Activated CD4-positive, alpha-beta T cell treated with anti-CD3 and anti-CD28 coated beads, Interleukin-2, amount 10 ng/mL, durations not matched to agents 7 days and 5 days (primary cell): ENCODE data around the gene CYP4F2. TPM values are rescaled to one million over a fixed set of nuclear protein-coding genes. Genes with fewer than 3 reads are reported as not detected.

Experiments used
- total RNA-seq, 2 experiments: library from RNA; stranded (reverse); gene quantifications; one replicate each; pipeline ENCODE4 v1.2.3, GENCODE V29; 2021

Gene CYP4F2
- total RNA-seq, 2 experiments from 2014 or later = not detected

Other genes with a start within 250 kb of the CYP4F2 start
- gene CYP4F12, start 225.0 kb downstream of the CYP4F2 start, total RNA-seq = under 1 TPM in 1 of 2 experiments, not detected in 1; 0.10 TPM
- gene OR10H2, start 170.1 kb downstream of the CYP4F2 start, total RNA-seq = not detected
- gene OR10H3, start 160.1 kb downstream of the CYP4F2 start, total RNA-seq = not detected
- not detected for gene OR10H5, start 110.4 kb downstream of the CYP4F2 start, total RNA-seq
- not detected for gene OR10H1, start 82.4 kb downstream of the CYP4F2 start, total RNA-seq
- not detected for gene CYP4F11, start 36.5 kb upstream of the CYP4F2 start, total RNA-seq
- not detected for gene OR10H4, start 50.9 kb upstream of the CYP4F2 start, total RNA-seq
- 100 to 1,000 TPM; 422 to 485 TPM for gene TPM4, start 178.4 kb upstream of the CYP4F2 start, total RNA-seq
- gene RAB8A, start 213.8 kb upstream of the CYP4F2 start, total RNA-seq = 100 to 1,000 TPM; 167 to 175 TPM
- gene HSH2D, start 245.6 kb upstream of the CYP4F2 start, total RNA-seq = 10 to 100 TPM; 70.7 to 76.9 TPM